NCI-H146 (cell line): ENCODE data around the gene RNF123.
"Not testable (repeated sequence)": the region's sequence is repeated elsewhere in the genome, so short reads cannot be mapped to it uniquely, and the experiment has no call there.

Experiments used
- DNase-seq: peaks from one replicate; lab custom pipeline; 2025; lab: John Stamatoyannopoulos, UW

RNF123 gene

GRCh38 chr3:49681232-49681522 lies 8.2 kb upstream of the RNF123 start:
- no peak for DNase-seq

DNA sequence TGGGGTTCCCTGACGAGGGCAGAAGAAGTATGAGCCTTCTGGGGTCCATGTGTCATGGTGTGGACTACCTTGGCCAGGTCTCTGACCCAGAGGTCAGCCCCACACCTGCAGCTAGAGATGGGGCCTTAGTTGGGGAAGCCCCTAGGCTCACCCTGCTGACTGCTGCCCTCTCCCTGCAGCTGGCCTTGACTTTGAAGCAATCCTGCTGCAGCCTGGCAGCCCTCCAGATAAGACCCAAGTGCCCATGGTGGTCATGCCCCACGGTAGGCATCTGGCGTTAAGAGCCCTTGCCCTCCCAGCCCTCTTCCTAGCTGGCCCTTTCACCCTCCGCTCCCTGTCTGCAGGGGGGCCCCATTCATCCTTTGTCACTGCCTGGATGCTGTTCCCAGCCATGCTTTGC lies 7.8 kb upstream of the RNF123 start:
- no peak for DNase-seq

DNA sequence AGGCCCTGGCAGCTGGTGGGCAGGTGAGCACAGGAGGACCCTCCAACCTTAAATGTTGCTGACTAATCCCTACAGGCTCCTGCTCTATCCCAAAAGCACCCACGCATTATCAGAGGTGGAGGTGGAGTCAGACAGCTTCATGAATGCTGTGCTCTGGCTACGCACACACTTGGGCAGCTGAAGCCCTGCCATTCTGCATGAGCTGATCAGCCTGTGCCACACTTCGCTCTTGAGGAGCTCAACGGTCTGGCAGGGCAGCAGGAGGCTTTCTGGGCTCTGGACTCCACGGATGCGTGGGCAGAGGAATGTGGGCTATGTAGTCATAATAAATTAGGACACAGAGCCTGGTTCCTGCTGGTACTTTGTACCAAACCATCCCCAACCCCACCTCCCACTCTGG lies 6.2 kb upstream of the RNF123 start:
- no peak for DNase-seq

GRCh38 chr3:49684453-49684852 lies 4.9 kb upstream of the RNF123 start:
- not testable (repeated sequence) for DNase-seq

DNA sequence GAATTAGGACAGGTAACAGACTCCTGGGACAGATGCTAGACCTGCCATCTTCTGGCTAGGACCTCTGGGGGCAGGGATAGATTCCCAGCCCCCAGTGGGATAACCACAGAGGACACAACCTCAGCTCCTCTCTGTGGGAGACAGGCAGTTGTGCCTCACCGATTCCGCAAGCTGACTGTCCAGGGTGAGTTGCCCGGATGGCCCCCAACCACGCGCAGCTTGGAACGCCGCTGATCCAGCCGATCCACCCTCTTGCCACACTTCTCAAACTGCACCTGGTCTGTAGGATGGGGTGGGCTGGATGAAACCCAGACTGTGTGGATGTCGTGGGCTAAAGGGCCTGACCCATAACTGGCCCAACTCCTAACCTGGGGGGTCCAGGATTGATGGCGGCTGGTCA lies 4.3 kb upstream of the RNF123 start:
- DNase-seq, result not testable (repeated sequence)

DNA sequence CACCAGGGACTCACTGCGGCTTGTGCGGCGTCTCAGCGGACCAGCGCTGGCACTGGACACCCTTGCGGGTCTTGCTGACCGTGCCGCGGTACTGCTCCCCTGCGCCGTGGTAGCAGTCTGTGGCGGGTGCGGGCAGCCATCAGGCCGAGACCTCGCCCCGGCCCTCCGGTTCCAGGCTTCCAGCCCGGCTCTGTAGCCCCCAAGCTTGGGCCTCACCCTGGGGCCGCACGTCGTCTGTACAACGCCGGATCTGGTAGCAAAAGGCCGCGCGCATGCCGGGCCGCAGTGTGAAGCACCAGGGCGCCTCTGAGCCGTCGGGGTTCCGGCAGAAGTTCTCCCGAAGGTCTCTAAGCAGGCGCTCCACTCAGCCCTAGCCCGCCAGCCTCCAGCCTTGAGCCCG lies 3.5 kb upstream of the RNF123 start:
- not testable (repeated sequence) for DNase-seq

DNA sequence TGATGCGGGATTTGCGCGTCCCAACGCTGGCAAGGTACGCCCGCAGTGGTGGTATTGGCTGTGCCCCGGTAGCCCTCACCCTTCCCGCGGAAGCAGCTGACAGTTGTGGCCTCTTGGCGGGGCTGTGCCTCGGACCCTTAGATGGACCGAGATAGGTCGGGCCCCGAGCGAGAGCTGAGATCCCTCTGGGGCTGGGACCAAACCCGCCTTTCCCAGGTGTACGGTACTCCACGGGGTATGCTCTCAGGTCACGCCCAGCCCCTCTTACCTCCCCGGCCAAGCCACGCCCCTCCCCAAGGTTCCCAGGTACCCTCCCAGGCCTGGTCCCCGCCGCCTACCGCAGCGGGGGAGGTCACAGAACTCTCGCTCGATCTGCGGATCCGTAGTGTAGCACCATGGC lies 3.0 kb upstream of the RNF123 start:
- not testable (repeated sequence) for DNase-seq

DNA sequence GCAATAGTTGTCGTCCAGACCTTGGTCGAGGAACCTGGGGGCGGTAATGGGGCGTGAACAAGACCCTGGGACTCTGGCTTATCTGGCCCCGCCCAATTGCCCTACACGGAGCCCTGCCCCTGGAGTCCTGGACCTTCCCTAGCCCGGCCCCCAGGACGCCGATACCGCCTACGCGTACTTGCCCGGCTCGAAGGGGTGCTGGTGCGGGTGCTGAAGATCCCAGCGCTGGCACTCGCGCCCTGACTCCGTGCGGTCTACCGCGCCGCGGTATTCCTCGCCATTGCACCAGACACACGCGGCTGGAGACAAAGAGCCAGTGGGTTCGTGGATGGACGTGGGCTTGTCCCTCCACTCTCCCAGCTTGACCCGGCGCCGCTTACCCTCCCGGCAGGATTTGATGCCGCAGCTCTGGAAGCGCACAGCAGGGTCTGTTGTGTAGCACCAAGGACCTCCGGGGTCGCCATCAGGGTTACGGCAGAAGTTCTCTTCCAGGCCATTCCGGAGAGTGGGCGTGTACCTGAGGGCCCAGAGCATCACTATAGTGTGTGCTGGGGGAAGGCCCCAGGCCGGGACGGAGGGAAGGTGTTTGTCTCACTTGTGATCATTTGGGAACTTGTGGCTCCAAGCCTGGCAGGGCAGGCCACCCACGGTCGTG lies 2.5 kb upstream of the RNF123 start:
- DNase-seq, result not testable (repeated sequence)

GRCh38 chr3:49687424-49687795 lies 1.9 kb upstream of the RNF123 start:
- not testable (repeated sequence) for DNase-seq

- DNase-seq, result not testable (repeated sequence)
These were observed 865 bp upstream of the RNF123 start for GRCh38 chr3:49688338-49689045.

DNA sequence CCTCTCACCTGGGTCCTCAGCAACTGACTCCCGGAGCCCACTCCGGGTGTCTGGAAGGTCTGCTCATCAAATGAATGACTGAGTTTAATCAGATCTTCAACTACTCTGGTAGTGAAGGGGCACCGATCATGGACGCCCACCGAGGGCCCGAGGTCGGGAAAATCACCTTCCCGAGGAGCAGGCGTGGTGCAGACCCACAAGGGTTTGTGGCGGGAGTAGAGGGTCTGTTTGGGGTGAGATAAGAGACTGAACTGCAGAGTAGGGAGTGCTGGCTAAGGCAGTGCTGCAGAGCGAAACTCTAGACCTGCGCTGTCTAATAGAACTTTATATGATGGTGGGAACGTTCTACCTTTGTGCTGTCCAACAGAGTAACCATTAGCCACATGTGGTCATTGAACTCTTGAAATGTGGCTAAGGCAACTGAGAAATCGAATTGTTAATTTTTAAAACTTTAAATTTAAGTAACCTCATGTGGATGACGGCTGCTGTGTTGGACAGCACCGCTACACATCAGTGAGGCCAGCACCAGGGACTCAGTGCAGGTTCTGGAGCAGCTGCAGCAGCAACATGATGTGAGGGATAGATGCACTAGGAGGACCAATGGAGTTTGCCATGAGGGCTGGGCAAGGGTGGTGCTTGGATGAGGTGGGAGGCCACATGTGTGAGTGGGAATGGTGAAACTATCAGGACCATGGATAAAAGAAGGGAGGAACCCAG lies 709 bp downstream of the RNF123 start:
- not testable (repeated sequence) for DNase-seq

DNA sequence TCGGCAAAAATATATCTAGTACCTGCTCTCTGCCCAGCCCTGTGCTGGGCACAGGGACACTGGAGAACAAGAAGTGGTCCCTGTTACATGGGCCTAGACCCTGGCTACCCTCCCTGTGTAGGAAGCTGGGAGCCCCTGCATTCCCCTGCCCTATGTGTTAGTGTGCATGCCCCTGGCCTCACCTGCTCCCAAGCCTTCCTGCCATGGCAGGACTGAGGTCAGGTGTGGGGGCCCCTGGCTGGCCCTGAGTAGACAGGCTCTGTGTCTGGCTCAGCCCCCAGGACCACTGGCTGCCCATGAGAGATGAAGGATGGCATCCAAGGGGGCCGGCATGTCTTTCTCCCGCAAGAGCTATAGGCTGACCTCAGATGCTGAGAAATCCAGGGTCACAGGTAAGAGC lies 1.5 kb downstream of the RNF123 start:
- not testable (repeated sequence) for DNase-seq

DNA sequence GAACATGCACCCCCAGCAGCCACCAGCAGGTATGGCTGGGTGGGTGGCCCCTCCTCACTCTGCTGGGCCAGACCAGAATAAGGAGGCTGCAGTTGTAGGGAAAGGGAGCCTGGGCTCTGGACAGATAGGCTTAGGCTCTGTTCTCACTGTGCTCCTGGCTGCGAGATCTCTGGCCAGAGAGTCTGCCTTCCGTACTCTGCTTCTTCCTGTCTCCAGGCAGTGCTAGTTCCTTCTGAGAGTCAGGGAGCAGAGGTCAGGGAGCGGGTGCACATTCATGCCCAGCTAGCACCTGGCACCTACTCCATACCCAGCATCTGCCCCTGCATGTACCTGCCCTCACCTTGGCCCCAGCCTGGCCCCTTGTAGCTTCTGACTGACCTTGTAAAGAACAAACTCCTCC lies 2.1 kb downstream of the RNF123 start:
- DNase-seq, result not testable (repeated sequence)

DNA sequence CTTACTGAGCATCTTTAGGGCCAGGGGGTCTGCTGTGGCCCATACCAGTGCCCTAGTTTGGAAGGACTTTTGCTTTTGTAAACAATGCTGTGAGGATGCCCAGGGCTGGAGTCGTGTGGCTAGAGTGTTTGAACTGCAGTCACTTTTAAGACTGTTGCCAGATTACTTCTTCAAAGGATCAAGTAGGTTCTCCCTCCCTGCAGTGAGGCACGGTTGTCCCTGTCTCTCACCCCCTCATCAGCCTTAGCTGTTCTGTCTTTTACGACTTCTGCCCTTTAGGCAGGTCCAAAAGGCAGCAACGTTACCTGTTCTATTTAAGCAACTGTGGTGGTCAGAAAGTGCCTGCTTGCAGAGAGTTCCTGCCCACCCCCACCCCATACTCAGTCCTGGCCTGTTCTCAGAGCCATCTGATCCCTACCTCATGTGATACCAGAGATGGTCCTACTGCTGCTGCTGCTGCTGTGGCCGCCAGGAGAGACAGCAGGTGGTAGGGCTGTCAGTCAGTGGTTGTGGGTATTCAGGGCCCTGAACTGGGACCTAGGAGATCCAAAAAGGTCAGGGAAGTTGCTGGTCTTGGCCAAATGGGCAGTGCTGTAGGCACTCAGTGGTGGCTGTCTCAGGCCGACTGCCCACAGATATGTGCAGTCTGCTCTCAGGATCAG lies 5.2 kb downstream of the RNF123 start:
- DNase-seq, result not testable (repeated sequence)

- DNase-seq, result not testable (repeated sequence)
These were observed 6.1 kb downstream of the RNF123 start for GRCh38 chr3:49695350-49696015.

DNA sequence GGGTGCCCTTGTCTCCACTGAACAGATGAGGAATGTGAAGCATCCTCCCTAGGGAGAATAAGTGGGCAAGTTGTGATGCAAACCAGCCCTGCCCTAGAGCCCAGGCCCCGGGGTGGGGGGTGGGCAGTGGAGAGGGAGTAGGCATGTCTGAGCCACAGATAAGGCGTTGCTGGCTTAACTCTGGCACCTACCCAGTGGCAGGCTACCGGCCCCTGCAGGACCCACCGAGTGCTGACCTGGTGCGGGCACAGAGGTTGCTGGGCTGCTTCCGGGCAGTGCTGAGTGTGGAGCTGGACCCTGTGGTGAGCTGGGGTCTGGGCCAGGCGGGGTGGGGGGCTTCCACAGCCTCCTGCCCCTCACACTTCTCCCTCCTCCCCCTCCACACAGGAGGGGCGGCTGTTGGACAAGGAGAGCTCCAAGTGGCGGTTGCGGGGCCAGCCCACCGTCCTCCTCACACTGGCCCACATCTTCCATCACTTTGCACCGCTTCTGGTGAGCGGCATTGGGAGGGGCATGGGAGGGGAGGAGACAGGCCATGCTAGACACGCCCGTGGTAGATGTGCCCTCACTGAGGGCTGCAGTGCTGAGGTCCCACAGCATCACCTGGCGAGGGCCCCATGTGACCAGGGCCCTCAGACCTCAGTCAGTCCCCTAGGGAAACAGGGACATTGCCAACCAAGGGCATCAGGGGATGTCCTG lies 10.1 kb downstream of the RNF123 start:
- no peak for DNase-seq

DNA sequence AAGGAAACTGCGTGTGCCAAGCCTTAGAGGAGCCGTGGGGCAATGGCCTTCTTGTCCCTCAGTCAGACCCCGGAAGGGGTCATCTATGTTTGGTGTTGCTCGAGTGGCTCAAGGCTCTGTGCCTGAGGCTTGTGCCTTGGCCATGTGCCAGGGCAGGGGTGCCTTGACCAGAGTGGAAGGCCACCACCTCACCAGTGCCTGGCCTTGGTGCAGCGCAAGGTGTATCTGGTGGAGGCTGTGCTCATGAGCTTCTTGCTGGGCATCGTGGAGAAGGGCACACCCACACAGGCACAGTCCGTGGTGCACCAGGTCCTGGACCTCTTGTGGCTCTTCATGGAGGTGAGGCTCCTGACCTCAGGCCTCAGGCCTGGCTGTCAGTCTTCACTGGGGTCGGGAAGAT lies 10.7 kb downstream of the RNF123 start:
- no peak for DNase-seq

DNA sequence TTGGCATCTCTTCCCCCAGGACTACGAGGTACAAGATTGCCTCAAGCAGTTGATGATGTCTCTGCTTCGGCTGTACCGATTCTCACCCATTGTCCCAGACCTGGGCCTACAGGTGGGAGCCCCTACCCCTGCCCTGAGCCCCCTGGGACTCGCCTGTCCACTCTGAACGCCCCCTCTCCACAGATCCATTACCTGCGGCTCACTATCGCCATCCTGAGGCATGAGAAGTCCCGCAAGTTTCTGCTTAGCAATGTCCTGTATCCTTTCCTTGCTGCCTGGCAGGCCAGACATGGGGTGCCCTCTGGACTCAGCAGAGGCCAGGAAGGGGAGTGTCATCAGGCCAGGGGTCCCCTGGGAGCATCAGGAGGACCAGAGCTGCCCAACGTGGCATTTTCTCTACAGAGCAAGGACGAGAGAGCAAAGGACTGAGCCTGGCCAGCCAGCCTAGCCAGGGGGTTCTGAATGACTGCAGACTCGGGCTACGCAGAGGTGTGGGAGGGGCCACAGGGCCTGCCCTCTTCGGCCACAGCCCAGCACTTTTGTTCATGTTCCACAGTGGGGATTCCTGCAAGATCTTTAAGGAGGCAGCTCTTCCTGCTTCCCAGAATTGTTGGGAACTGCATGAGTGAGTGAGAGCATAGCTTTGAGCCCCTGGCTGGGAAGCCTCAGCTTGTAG lies 11.2 kb downstream of the RNF123 start:
- no peak for DNase-seq

GRCh38 chr3:49701388-49702077 lies 12.2 kb downstream of the RNF123 start:
- DNase-seq, result no peak

DNA sequence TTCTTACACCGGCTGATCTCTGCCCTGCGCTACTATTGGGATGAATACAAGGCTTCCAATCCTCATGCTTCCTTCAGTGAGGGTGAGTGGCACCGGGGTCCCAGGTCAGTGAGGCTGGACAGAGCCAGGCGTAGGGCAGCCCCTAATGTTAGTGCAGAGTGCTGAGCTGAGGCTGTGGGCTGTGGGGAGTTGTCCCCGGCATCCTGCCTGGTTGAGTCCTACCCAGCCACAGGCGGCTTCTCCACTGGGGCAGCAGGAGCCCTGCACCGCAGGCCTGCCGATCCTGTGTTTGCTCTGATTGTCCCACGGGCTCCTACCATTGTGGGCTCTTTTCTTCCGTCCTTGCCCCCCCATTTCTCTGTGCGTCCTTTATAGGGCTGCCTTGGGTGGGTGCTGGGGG lies 13.3 kb downstream of the RNF123 start:
- DNase-seq, result no peak
